ENCODE results near the gene ORAI2.

- TF ChIP-seq POLR2A (IDR thresholded peaks at IDR 0.05) = no peak
- TF ChIP-seq, protein P1, sequence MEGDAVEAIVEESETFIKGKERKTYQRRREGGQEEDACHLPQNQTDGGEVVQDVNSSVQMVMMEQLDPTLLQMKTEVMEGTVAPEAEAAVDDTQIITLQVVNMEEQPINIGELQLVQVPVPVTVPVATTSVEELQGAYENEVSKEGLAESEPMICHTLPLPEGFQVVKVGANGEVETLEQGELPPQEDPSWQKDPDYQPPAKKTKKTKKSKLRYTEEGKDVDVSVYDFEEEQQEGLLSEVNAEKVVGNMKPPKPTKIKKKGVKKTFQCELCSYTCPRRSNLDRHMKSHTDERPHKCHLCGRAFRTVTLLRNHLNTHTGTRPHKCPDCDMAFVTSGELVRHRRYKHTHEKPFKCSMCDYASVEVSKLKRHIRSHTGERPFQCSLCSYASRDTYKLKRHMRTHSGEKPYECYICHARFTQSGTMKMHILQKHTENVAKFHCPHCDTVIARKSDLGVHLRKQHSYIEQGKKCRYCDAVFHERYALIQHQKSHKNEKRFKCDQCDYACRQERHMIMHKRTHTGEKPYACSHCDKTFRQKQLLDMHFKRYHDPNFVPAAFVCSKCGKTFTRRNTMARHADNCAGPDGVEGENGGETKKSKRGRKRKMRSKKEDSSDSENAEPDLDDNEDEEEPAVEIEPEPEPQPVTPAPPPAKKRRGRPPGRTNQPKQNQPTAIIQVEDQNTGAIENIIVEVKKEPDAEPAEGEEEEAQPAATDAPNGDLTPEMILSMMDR (IDR thresholded peaks at IDR 0.05) = no peak
These were observed 40.1 kb downstream of the ORAI2 start for GRCh38 chr7:102473271-102473991.
